GM12878 (cell line): ENCODE measurements around the gene TACR2. TPM values are rescaled to one million over a fixed set of nuclear protein-coding genes. Genes with fewer than 3 reads are reported as not detected.

Experiments
- ATAC-seq: fragments of 200-7000 bp; cut with Tn5 transposase; 3 replicates; pipeline ENCODE4 v1.9.1; 2020; ENCODE audit warnings: mild to moderate bottlenecking, moderate library complexity
- BruUV-seq: library from RNA; stranded (reverse); fragments of 400-500 nt; replicated peaks from 2 replicates; lab custom pipeline; 2021; lab: Mats Ljungman, UMichigan
- CTCF ChIA-PET: fragments of 300-600 bp; sonication (Branson Sonifier 250); formaldehyde crosslinking; extraction: SDS; loops from one replicate; lab custom pipeline; 2021; ENCODE audit warnings: inconsistent platforms; lab: Yijun Ruan, JAX
- POLR2A ChIA-PET: fragments of 350-600 bp; formaldehyde crosslinking; extraction: SDS; loops from one replicate; lab custom pipeline; 2021; ENCODE audit warnings: inconsistent platforms; lab: Charles Lee
- RAD21 ChIA-PET: fragments of 300-600 bp; sonication (Branson Sonifier 250); formaldehyde crosslinking; loops from one replicate; lab custom pipeline; 2023; ENCODE audit warnings: antibody characterized with exemption; ENCODE audit not compliant: unreplicated experiment; lab: Charles Lee
- SMC1A ChIA-PET: fragments of 300-600 bp; sonication (Branson Sonifier 250); formaldehyde crosslinking; loops from one replicate; lab custom pipeline; 2023; ENCODE audit not compliant: unreplicated experiment, uncharacterized antibody; lab: Charles Lee
- DNase-seq: peaks from one replicate; pipeline ENCODE4 v3.0.0-alpha.2; 2011; ENCODE audit warnings: low read depth, low spot score
- FAIRE-seq: peaks from 3 replicates; lab custom pipeline; 2011; peaks lifted over from hg19 to GRCh38; lab: Jason Lieb, UNC
- H2AFZ ChIP-seq: 2 replicates; pipeline ENCODE4 v1.6.0; 2011; ENCODE audit warnings: low read depth, low read length, control low read depth; ENCODE audit not compliant: control insufficient read depth
- H3K27ac ChIP-seq: 2 replicates; pipeline ENCODE4 v1.5.1; 2011; ENCODE audit warnings: control low read depth; ENCODE audit not compliant: control insufficient read depth, insufficient read depth
- H3K27me3 ChIP-seq, 2 experiments: replicated peaks in 1 of 2; 2 replicates each; pipeline versions ENCODE4 v1.6.0 to v1.6.1; 2011; ENCODE audit warnings: low read length in 1 of 2; ENCODE audit not compliant: control insufficient read depth in 2 of 2, insufficient read depth in 2 of 2
- H3K36me3 ChIP-seq, 2 experiments: 2 replicates each; pipeline ENCODE4 v1.5.1; 2011; ENCODE audit warnings: low read length in 1 of 2; ENCODE audit not compliant: control insufficient read depth in 2 of 2, insufficient read depth in 2 of 2
- H3K4me1 ChIP-seq: 2 replicates; pipeline ENCODE4 v1.6.1; 2011; ENCODE audit warnings: mild to moderate bottlenecking, low read length, moderate library complexity, mixed read lengths; ENCODE audit not compliant: control insufficient read depth, insufficient read depth
- H3K4me2 ChIP-seq: 2 replicates; pipeline ENCODE4 v1.6.0; 2011; ENCODE audit warnings: control low read depth; ENCODE audit not compliant: control insufficient read depth, insufficient read depth
- H3K4me3 ChIP-seq: fragments of 200-600 bp; sonication (generic); 2 replicates; pipeline ENCODE4 v1.5.1; 2016
- H3K79me2 ChIP-seq: 2 replicates; pipeline ENCODE4 v1.6.0; 2011; ENCODE audit warnings: low read length; ENCODE audit not compliant: control insufficient read depth, insufficient read depth
- H3K9ac ChIP-seq: 2 replicates; pipeline ENCODE4 v1.8.0; 2011; ENCODE audit warnings: low read length, control low read depth, mixed read lengths; ENCODE audit not compliant: control insufficient read depth, insufficient read depth
- H3K9me3 ChIP-seq: replicated peaks from 3 replicates; pipeline ENCODE4 v1.5.1; 2011; ENCODE audit warnings: mild to moderate bottlenecking, low read length; ENCODE audit not compliant: control insufficient read depth, insufficient read depth
- H4K20me1 ChIP-seq: 2 replicates; pipeline ENCODE4 v1.6.0; 2011; ENCODE audit not compliant: control insufficient read depth, insufficient read depth
- HDAC2 ChIP-seq: fragments of 200-600 bp; sonication (generic); IDR thresholded peaks from 2 replicates; pipeline ENCODE4 v1.6.1; 2017
- POLR2A ChIP-seq: IDR thresholded peaks from 2 replicates; pipeline ENCODE4 v1.6.1; 2011; ENCODE audit warnings: low read depth, mild to moderate bottlenecking, low read length
- POU2F2 ChIP-seq: IDR thresholded peaks from 3 replicates; pipeline ENCODE4 v1.6.1; 2011; ENCODE audit warnings: low read depth, mild to moderate bottlenecking, low read length, borderline replicate concordance
- RUNX3 ChIP-seq: IDR thresholded peaks from 2 replicates; pipeline ENCODE4 v1.6.1; 2012; ENCODE audit warnings: low read length, inconsistent platforms
- SIX5 ChIP-seq: IDR thresholded peaks from 2 replicates; pipeline ENCODE4 v1.6.1; 2011; ENCODE audit warnings: mild to moderate bottlenecking, low read depth, low read length, moderate library complexity; ENCODE audit not compliant: severe bottlenecking
- ZNF384 ChIP-seq: IDR thresholded peaks from 2 replicates; pipeline ENCODE4 v1.6.1; 2012; ENCODE audit warnings: low read depth, mild to moderate bottlenecking, low read length, improper control_type of control experiment, borderline replicate concordance
- WGBS: methylation state at CpG from one replicate; pipeline ENCODE4 v1.1.6; 2016; ENCODE audit warnings: low lambda C conversion rate; ENCODE audit not compliant: insufficient replicate concordance, insufficient coverage; ENCODE audit errors: missing lambda C conversion rate; 5-methylcytosine and 5-hydroxymethylcytosine counted together
- in situ Hi-C: fragments of 300-500 bp; cut with MboI; formaldehyde crosslinking; loops from 9 replicates; pipeline ENCODE4 v1.14.3; 2018; ENCODE audit warnings: mixed read lengths
- intact Hi-C: fragments of 100-400 bp; cut with micrococcal nuclease; formaldehyde crosslinking; loops from one replicate; pipeline ENCODE4 v1.14.2; 2022; ENCODE audit not compliant: unreplicated experiment
- polyA plus RNA-seq, 11 experiments: library from polyadenylated mRNA; depleted of rRNA in 4 of 11; unstranded in 6 of 11; stranded (reverse) in 5 of 11; fragments of >200 nt; fragmentation: Nextera tagmentation in 4 of 11; fragmentation: Illumina TruSeq in 1 of 11; extraction: Ambion mirVana in 4 of 11; extraction: Trizol in 1 of 11; gene quantifications; 1 replicate in 1 of 11; 2 replicates in 10 of 11; pipeline versions ENCODE4 v1.2.1 to v1.2.3, GENCODE V29; 2011 to 2016; ENCODE audit warnings: inconsistent platforms in 2 of 11, missing spikeins in 2 of 11, low read depth in 1 of 11
- total RNA-seq, 4 experiments: library from RNA; depleted of rRNA in 3 of 4; stranded (reverse); fragments of >200 nt in 3 of 4; fragmentation: Illumina TruSeq in 1 of 4; extraction: Trizol in 1 of 4; gene quantifications; 2 replicates each; pipeline versions ENCODE4 v1.2.1 to v1.2.3, GENCODE V29; 2013 to 2021
- TF ChIP-seq, protein P1 (sequence below): fragments of 450-650 bp; IDR thresholded peaks from 2 replicates; pipeline ENCODE4 v1.6.1; 2017; ENCODE audit warnings: borderline replicate concordance
- TF ChIP-seq, protein P2 (sequence below): fragments of 450-650 bp; IDR thresholded peaks from 2 replicates; pipeline ENCODE4 v1.6.1; 2017; ENCODE audit warnings: mild to moderate bottlenecking, moderate library complexity
- TF ChIP-seq, protein P3 (sequence below): fragments of 450-650 bp; IDR thresholded peaks from 2 replicates; pipeline ENCODE4 v1.6.1; 2017; ENCODE audit warnings: mild to moderate bottlenecking, moderate library complexity

The TACR2 gene
- total and polyA plus RNA-seq, 10 of the 15 experiments (the other 5 are each of a cell fraction or from before 2014, with no cell fraction given): 0.11 TPM; not detected in 9

DNA sequence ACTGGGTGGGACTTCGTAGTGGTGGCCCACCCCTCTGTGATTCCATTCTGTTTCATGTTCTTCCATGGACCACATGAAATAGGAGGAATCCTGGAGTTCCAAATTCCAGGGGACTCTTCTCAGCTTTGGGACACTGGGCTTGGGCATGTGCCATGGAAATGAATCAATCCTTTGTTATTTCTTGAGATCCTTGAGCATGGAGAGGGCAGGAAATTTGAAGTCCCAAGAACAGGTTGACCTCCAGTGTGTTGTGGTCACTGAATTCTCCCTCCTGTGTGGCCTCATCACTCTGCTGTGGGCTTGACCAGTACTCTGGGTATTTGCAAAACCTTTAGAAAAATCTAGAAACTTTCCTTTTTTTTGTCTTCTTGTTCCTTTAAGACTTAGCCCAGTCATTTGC lies 22.7 kb downstream of the TACR2 start:
- in situ Hi-C loops: no loop called here
- 0% methylated on average over 1 of the region's 1 CpG for WGBS
- CTCF ChIA-PET: interaction anchor here (0.7 to 7.2 kb wide), 7 partner anchors 13 to 438 kb away, joined by 3 to 126 read pairs (median 16); partner anchors contain the start of gene DDX21

More for the DNA sequence above, 22.7 kb downstream of the TACR2 start:
- BruUV-seq: no TSS peak
- no peaks in the 10 kb centered on the region for H3K79me2 ChIP-seq
- no peak overlapping the region for H2AFZ ChIP-seq
- H3K27me3 ChIP-seq: no peaks in the 10 kb centered on the region
- FAIRE-seq: no peak
- DNase-seq: no peak
- peaks cover 5 to 17% of the 10 kb centered on the region in 2 experiments for H3K36me3 ChIP-seq
- H3K4me2 ChIP-seq: no peak overlapping the region
- H3K9me3 ChIP-seq: no peaks in the 10 kb centered on the region
- ATAC-seq: no peak
- SMC1A ChIA-PET: interaction anchor here (0.8 to 1.0 kb wide), 2 partner anchors 10 to 158 kb away, joined by 3 read pairs; no protein-coding TSS in a partner anchor
- intact Hi-C loops: loop anchor here (10.0 kb wide), 1 partner anchor 399 kb away; no protein-coding TSS in a partner anchor
- POLR2A ChIA-PET: no interaction called here
- no peaks in the 10 kb centered on the region for H4K20me1 ChIP-seq
- no peak overlapping the region for H3K4me3 ChIP-seq
- no peaks in the 10 kb centered on the region for H3K4me1 ChIP-seq
- TF ChIP-seq POU2F2 (no peak), ZNF384 (no peak), RUNX3 (no peak), POLR2A (no peak), HDAC2 (no peak), SIX5 (no peak)
- TF ChIP-seq, protein P1, sequence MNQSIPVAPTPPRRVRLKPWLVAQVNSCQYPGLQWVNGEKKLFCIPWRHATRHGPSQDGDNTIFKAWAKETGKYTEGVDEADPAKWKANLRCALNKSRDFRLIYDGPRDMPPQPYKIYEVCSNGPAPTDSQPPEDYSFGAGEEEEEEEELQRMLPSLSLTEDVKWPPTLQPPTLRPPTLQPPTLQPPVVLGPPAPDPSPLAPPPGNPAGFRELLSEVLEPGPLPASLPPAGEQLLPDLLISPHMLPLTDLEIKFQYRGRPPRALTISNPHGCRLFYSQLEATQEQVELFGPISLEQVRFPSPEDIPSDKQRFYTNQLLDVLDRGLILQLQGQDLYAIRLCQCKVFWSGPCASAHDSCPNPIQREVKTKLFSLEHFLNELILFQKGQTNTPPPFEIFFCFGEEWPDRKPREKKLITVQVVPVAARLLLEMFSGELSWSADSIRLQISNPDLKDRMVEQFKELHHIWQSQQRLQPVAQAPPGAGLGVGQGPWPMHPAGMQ: no peak
- TF ChIP-seq, protein P2, sequence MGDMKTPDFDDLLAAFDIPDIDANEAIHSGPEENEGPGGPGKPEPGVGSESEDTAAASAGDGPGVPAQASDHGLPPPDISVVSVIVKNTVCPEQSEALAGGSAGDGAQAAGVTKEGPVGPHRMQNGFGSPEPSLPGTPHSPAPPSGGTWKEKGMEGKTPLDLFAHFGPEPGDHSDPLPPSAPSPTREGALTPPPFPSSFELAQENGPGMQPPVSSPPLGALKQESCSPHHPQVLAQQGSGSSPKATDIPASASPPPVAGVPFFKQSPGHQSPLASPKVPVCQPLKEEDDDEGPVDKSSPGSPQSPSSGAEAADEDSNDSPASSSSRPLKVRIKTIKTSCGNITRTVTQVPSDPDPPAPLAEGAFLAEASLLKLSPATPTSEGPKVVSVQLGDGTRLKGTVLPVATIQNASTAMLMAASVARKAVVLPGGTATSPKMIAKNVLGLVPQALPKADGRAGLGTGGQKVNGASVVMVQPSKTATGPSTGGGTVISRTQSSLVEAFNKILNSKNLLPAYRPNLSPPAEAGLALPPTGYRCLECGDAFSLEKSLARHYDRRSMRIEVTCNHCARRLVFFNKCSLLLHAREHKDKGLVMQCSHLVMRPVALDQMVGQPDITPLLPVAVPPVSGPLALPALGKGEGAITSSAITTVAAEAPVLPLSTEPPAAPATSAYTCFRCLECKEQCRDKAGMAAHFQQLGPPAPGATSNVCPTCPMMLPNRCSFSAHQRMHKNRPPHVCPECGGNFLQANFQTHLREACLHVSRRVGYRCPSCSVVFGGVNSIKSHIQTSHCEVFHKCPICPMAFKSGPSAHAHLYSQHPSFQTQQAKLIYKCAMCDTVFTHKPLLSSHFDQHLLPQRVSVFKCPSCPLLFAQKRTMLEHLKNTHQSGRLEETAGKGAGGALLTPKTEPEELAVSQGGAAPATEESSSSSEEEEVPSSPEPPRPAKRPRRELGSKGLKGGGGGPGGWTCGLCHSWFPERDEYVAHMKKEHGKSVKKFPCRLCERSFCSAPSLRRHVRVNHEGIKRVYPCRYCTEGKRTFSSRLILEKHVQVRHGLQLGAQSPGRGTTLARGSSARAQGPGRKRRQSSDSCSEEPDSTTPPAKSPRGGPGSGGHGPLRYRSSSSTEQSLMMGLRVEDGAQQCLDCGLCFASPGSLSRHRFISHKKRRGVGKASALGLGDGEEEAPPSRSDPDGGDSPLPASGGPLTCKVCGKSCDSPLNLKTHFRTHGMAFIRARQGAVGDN: no peak
- TF ChIP-seq, protein P3, sequence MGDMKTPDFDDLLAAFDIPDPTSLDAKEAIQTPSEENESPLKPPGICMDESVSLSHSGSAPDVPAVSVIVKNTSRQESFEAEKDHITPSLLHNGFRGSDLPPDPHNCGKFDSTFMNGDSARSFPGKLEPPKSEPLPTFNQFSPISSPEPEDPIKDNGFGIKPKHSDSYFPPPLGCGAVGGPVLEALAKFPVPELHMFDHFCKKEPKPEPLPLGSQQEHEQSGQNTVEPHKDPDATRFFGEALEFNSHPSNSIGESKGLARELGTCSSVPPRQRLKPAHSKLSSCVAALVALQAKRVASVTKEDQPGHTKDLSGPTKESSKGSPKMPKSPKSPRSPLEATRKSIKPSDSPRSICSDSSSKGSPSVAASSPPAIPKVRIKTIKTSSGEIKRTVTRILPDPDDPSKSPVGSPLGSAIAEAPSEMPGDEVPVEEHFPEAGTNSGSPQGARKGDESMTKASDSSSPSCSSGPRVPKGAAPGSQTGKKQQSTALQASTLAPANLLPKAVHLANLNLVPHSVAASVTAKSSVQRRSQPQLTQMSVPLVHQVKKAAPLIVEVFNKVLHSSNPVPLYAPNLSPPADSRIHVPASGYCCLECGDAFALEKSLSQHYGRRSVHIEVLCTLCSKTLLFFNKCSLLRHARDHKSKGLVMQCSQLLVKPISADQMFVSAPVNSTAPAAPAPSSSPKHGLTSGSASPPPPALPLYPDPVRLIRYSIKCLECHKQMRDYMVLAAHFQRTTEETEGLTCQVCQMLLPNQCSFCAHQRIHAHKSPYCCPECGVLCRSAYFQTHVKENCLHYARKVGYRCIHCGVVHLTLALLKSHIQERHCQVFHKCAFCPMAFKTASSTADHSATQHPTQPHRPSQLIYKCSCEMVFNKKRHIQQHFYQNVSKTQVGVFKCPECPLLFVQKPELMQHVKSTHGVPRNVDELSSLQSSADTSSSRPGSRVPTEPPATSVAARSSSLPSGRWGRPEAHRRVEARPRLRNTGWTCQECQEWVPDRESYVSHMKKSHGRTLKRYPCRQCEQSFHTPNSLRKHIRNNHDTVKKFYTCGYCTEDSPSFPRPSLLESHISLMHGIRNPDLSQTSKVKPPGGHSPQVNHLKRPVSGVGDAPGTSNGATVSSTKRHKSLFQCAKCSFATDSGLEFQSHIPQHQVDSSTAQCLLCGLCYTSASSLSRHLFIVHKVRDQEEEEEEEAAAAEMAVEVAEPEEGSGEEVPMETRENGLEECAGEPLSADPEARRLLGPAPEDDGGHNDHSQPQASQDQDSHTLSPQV: no peak
- H3K9ac ChIP-seq: no peak overlapping the region
- RAD21 ChIA-PET: interaction anchor here (2.0 kb wide), 1 partner anchor 152 kb away, joined by 10 read pairs; no protein-coding TSS in a partner anchor
- H3K27ac ChIP-seq: no peak overlapping the region
